Transverse colon (tissue), 4 donors: Measurements from ENCODE around the gene CLOCK.

ENCODE experiments used
- CTCF ChIP-seq, 5 experiments: fragments of 200-600 bp in 3 of 5; fragments of 450-650 bp in 2 of 5; sonication (generic) in 3 of 5; IDR thresholded peaks; 1 replicate in 2 of 5; 2 replicates in 3 of 5; pipeline ENCODE4 v1.5.1; 2016 to 2017; ENCODE audit warnings: antibody characterized with exemption in 5 of 5, inconsistent platforms in 3 of 5, mild to moderate bottlenecking in 2 of 5, moderate library complexity in 1 of 5
- POLR2AphosphoS5 ChIP-seq, 3 donors: sonication (generic); formaldehyde crosslinking; IDR thresholded peaks; one replicate each; pipeline ENCODE4 v1.6.1; 2016; ENCODE audit warnings: antibody characterized with exemption in 3 of 3

- no peak for TF ChIP-seq POLR2AphosphoS5 (IDR thresholded peaks at IDR 0.05)
- TF ChIP-seq CTCF (IDR thresholded peaks at IDR 0.05) = no peak
These were observed 148.2 kb downstream of the CLOCK start for GRCh38 chr4:55398461-55398860.
